ENCODE measurements around the gene HOXA13.

The HOXA13 gene

DNA sequence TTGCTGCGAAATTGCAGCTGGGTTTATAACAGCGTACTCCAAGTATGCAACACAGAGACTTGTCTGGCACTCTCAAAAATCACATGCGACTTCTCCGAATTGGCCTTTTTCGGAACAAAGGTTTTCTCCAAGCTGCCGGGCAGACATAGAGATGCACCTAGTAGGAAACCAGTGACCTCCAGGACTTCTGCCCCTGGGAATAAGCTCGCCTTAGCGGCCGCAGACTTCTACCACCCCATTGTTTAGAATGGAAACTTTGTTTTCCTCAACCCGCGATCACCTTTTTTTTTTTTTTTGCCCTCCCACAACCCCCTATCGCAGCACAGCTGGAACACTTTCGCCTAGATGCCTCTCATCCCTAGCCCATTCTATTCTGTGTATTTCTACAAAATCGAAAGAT, 20.9 kb downstream of the HOXA13 start:
- peaks cover 0 to 10% of the 10 kb centered on the region in 2 experiments; a peak in 2 of 3 replicates for H3K36me3 ChIP-seq (ENCODE audit: control insufficient read depth in 2 of 2, insufficient read depth in 1 of 2, low read length in 2 of 2)
- TF ChIP-seq, protein P1, sequence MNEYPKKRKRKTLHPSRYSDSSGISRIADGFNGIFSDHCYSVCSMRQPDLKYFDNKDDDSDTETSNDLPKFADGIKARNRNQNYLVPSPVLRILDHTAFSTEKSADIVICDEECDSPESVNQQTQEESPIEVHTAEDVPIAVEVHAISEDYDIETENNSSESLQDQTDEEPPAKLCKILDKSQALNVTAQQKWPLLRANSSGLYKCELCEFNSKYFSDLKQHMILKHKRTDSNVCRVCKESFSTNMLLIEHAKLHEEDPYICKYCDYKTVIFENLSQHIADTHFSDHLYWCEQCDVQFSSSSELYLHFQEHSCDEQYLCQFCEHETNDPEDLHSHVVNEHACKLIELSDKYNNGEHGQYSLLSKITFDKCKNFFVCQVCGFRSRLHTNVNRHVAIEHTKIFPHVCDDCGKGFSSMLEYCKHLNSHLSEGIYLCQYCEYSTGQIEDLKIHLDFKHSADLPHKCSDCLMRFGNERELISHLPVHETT (tag by site-specific recombination; IDR thresholded peaks at IDR 0.05): no peak
- no peak for TF ChIP-seq SALL2 (tag by site-specific recombination; IDR thresholded peaks at IDR 0.05; ENCODE audit: borderline replicate concordance)
- TF ChIP-seq, protein P2, sequence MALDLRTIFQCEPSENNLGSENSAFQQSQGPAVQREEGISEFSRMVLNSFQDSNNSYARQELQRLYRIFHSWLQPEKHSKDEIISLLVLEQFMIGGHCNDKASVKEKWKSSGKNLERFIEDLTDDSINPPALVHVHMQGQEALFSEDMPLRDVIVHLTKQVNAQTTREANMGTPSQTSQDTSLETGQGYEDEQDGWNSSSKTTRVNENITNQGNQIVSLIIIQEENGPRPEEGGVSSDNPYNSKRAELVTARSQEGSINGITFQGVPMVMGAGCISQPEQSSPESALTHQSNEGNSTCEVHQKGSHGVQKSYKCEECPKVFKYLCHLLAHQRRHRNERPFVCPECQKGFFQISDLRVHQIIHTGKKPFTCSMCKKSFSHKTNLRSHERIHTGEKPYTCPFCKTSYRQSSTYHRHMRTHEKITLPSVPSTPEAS (tag by site-specific recombination; IDR thresholded peaks at IDR 0.05): no peak; the same call in 1 of the 2 replicates
- no peak for TF ChIP-seq ZNF138 (tag by site-specific recombination; IDR thresholded peaks at IDR 0.05; ENCODE audit: borderline replicate concordance)
- TF ChIP-seq MYNN (tag by site-specific recombination; IDR thresholded peaks at IDR 0.05; ENCODE audit: borderline replicate concordance): no peak
- TF ChIP-seq RBAK (tag by site-specific recombination; IDR thresholded peaks at IDR 0.05): no peak
- no peak for TF ChIP-seq ZNF747 (tag by site-specific recombination; IDR thresholded peaks at IDR 0.05)
- no peak for TF ChIP-seq ZNF404 (tag by site-specific recombination; IDR thresholded peaks at IDR 0.05)
- TF ChIP-seq ZBTB7A (tag by site-specific recombination; IDR thresholded peaks at IDR 0.05; ENCODE audit: low read depth): no peak
- no peak for TF ChIP-seq ZNF596 (tag by site-specific recombination; IDR thresholded peaks at IDR 0.05)
- no peak for TF ChIP-seq ZNF112 (tag by site-specific recombination; IDR thresholded peaks at IDR 0.05)
- TF ChIP-seq ZNF202 (tag by site-specific recombination; IDR thresholded peaks at IDR 0.05; ENCODE audit: borderline replicate concordance): no peak
- TF ChIP-seq PRDM1 (tag by site-specific recombination; IDR thresholded peaks at IDR 0.05): peak; percentile 84
- TF ChIP-seq ZNF549 (tag by site-specific recombination; IDR thresholded peaks at IDR 0.05): no peak
- TF ChIP-seq ZNF354C (tag by site-specific recombination; IDR thresholded peaks at IDR 0.05; ENCODE audit: borderline replicate concordance, low read depth): no peak
- TF ChIP-seq HOXD13 (CRISPR knock-in tag; IDR thresholded peaks at IDR 0.05; ENCODE audit: borderline replicate concordance): no peak
- TF ChIP-seq, protein P3, sequence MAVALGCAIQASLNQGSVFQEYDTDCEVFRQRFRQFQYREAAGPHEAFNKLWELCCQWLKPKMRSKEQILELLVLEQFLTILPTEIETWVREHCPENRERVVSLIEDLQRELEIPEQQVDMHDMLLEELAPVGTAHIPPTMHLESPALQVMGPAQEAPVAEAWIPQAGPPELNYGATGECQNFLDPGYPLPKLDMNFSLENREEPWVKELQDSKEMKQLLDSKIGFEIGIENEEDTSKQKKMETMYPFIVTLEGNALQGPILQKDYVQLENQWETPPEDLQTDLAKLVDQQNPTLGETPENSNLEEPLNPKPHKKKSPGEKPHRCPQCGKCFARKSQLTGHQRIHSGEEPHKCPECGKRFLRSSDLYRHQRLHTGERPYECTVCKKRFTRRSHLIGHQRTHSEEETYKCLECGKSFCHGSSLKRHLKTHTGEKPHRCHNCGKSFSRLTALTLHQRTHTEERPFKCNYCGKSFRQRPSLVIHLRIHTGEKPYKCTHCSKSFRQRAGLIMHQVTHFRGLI (tag by site-specific recombination; IDR thresholded peaks at IDR 0.05): no peak
- no peak for TF ChIP-seq TCF7L2 (IDR thresholded peaks at IDR 0.05; ENCODE audit: borderline replicate concordance, low read depth, low read length)
- TF ChIP-seq ZNF23 (tag by site-specific recombination; IDR thresholded peaks at IDR 0.05; ENCODE audit: borderline replicate concordance): no peak
- TF ChIP-seq, protein P4, sequence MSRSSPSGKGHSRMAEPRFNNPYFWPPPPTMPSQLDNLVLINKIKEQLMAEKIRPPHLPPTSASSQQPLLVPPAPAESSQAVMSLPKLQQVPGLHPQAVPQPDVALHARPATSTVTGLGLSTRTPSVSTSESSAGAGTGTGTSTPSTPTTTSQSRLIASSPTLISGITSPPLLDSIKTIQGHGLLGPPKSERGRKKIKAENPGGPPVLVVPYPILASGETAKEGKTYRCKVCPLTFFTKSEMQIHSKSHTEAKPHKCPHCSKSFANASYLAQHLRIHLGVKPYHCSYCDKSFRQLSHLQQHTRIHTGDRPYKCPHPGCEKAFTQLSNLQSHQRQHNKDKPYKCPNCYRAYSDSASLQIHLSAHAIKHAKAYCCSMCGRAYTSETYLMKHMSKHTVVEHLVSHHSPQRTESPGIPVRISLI (tag by site-specific recombination; IDR thresholded peaks at IDR 0.05): 0 out of 2 replicates have a peak, but pooled peaks have one; percentile 50
- TF ChIP-seq ZNF76 (tag by site-specific recombination; IDR thresholded peaks at IDR 0.05; ENCODE audit: borderline replicate concordance, low read depth): peak; percentile 70
- TF ChIP-seq TRIM28 (IDR thresholded peaks at IDR 0.05; ENCODE audit: borderline replicate concordance, low read length): no peak
- ChIA-PET POLR2A (interaction anchor here (0.7 to 3.4 kb wide), 14 partner anchors 9 to 1317 kb away, joined by 4 to 62 read pairs (median 8); partner anchors contain the start of genes HOXA5, HOXA6, HOXA7 and HOXA9), CTCF (interaction anchor here (0.6 to 3.7 kb wide), 13 partner anchors 9 to 951 kb away, joined by 3 to 15 read pairs (median 4); no protein-coding TSS in a partner anchor)
- peak overlapping the region; percentile 99 for H3K27ac ChIP-seq (ENCODE audit: extremely low read depth, low read depth, low read length)
- no peaks in the 10 kb centered on the region for H3K9me3 ChIP-seq (ENCODE audit: control insufficient read depth, insufficient read depth, low read depth, low read length)
- H3K4me1 ChIP-seq (ENCODE audit: control insufficient read depth, insufficient read depth, low read length): peaks cover 37% of the 10 kb centered on the region
- peak overlapping the region; percentile 76 for H3K4me3 ChIP-seq (ENCODE audit: low read depth, low read length)
